Ovary (tissue), 3 donors: Measurements from ENCODE around the gene TPCN2.

Experiments
- EP300 ChIP-seq: sonication (generic); formaldehyde crosslinking; IDR thresholded peaks from one replicate; pipeline ENCODE4 v1.6.1; 2017; ENCODE audit warnings: antibody characterized with exemption
- POLR2A ChIP-seq: fragments of 450-650 bp; IDR thresholded peaks from one replicate; pipeline ENCODE4 v1.6.1; 2017; ENCODE audit warnings: antibody characterized with exemption, mild to moderate bottlenecking, moderate library complexity
- TF ChIP-seq, protein P1 (sequence below), 3 donors: fragments of 450-650 bp in 2 of 3; fragments of 200-600 bp in 1 of 3; IDR thresholded peaks; one replicate each; pipeline versions ENCODE4 v1.5.1 to v1.8.0; 2016 to 2022; ENCODE audit warnings: antibody characterized with exemption in 3 of 3, mild to moderate bottlenecking in 1 of 3
- donor health status: DM: no; HTN: no; CAD: no.

- TF ChIP-seq, protein P1, sequence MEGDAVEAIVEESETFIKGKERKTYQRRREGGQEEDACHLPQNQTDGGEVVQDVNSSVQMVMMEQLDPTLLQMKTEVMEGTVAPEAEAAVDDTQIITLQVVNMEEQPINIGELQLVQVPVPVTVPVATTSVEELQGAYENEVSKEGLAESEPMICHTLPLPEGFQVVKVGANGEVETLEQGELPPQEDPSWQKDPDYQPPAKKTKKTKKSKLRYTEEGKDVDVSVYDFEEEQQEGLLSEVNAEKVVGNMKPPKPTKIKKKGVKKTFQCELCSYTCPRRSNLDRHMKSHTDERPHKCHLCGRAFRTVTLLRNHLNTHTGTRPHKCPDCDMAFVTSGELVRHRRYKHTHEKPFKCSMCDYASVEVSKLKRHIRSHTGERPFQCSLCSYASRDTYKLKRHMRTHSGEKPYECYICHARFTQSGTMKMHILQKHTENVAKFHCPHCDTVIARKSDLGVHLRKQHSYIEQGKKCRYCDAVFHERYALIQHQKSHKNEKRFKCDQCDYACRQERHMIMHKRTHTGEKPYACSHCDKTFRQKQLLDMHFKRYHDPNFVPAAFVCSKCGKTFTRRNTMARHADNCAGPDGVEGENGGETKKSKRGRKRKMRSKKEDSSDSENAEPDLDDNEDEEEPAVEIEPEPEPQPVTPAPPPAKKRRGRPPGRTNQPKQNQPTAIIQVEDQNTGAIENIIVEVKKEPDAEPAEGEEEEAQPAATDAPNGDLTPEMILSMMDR (IDR thresholded peaks at IDR 0.05): no peak
- TF ChIP-seq EP300: no peak
- TF ChIP-seq POLR2A: no peak
Observed at GRCh38 chr11:69040051-69040450, 8.7 kb upstream of the TPCN2 start.
